Stimulated activated naive CD4-positive, alpha-beta T cell (primary cell): ENCODE data around the gene DBNDD1.
"Not testable (repeated sequence)": the region's sequence is repeated elsewhere in the genome, so short reads cannot be mapped to it uniquely, and the experiment has no call there.

Experiments
- DNase-seq, 6 experiments: peaks; one replicate each; lab custom pipeline; 2025; lab: John Stamatoyannopoulos, UW

The DBNDD1 gene

DNA sequence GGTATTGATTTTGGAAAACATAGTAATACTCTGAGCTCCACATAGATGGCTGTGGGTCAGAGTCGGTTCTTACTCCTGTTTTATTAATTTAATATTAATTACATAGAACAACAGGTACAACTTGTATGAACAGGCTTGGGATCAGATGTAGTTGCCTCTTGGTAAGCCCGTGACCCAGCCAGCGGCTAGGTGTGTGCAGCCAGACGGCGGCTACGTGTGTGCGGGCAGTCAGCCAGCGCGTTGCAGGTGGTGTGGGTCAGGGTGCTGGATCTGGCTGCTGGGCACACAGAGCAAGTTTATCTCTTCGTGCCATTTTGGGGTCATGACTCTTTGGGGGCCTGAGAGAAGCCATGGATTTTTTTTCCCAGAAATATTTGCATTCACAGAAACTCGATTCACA is 30.3 kb downstream of the DBNDD1 start:
- no peak for DNase-seq

DNA sequence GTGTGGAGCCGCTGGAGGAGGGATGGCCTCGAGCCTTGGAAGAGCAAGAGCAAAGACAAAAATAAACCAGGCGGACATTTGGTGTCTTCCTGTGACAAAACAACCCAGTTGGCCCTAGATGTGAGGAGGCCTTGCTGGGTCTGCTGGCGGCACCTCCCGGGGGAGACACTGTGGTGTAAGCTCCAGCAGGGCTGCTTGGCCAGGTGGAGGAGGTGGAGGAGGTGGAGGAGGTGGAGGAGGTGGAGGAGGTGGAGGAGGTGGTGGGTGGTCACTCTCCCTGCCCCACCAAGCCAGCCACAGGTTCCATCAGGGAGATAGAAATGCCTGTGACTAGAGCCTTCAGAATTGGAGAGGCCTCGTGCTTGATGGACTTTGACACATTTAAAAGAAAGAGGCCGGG is 32.1 kb downstream of the DBNDD1 start:
- DNase-seq: no peak

DNA sequence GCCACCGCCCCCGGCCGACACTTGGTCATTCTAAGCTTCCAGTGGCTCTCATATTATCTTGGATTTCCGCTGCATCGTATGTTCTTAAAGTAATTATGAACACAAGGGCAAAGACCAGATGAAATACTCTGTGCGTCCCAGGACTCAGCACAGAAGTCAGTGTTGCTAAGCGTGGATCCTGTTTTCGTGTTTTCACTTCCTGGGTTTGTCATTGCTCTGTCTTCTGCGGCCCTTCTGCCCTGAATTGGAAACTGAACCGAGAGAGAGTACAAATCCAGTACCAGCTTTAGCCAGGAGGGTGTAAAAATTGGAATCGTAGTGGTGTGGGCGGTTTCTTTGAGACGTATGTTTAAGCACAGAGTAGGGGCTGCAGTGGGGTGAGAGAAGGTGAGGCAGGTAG is 32.7 kb downstream of the DBNDD1 start:
- no peak for DNase-seq

DNA sequence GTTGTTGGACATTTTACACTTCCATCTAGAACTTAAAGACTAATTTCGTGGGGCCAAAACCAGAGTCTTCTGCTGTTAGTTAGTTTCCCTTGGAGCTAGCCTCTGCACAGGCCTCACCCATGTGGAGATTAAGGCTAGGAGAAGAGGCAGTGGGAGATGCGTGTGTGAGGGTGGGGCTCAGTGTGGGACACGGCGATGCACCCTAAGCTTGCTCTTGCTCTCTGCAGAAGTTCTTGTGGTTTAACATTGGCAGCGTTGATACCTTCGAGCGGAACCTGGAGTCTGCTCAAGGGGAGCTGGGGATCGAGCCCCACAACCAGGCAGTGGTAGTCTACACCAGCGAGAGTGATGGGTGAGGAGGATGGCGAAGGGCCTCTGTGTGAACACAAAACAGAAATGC is 34.0 kb downstream of the DBNDD1 start:
- no peak for DNase-seq

DNA sequence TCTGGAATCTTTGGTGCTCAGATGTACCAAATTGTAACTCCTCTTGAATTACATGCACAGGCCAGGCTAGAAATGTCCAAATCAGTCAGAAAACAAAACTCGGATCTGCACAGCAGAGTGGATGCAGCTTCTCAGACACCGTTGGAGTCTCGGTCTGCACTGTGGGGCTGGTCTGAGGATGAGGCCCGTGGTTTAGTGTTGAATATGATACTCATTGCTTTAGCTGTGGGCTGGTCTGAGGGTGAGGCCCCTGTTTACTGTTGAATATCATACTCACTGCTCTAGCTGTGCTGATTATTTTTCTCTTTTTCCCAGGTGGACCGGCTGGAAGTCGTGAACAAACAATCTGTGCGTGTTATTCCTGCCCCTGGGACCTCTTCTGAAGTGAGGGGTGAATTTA is 35.0 kb downstream of the DBNDD1 start:
- DNase-seq: no peak

DNA sequence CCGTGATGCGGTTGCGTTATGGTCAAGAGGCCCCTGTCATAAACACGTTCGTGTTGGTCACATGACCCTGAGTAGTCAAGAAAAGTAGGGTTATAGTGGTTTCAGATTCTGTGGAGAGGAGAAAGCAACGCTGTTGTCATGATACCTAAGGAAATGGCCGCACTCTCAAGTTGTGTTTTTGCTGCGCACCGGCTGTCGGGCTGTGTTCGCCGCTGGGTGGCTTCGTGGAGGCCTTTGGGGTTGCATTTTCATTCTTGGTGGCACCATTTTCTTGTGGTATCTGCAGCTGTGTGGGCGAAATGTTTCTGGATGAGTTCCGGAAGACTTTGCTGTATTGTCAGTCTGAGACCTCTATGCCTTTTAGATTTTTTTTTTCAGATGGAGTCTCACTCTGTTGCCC is 35.7 kb downstream of the DBNDD1 start:
- DNase-seq: no peak

DNA sequence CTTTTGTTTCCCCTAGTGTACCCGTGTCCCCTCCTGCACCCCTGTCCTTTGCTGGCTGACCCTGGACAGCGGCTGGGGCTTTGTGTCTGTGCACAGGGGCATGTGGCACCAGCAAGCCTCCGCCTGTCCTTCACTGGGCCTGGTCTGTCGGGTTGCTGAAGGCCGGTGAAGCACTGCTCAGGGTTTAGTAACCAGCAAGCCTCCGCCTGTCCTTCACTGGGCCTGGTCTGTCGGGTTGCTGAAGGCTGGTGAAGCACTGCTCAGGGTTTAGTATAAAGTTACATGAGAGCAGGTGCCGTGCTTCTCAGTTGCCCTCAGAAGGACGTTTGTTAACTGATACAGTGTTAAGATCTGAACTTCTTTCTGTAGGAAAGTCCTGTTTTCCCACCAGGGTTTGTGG is 36.9 kb downstream of the DBNDD1 start:
- DNase-seq: no peak

DNA sequence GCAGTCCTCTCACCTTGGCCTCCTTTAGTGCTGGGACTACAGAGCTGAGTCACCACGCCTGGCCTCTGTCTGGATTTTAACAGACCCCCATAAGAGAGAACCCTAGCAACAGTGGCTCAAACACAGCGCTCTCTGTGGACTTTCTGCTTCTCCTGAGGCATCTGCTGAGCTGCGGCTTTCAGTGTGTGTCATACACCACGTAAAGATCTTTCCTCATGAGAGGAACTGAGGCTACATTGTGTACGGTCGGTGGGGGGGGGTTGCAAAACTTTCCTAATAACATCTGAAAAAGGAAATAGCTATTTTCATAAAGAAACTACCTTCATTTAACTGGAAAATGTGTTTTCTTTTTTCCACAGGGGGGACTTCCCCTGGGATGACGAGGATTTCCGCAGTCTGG is 37.8 kb downstream of the DBNDD1 start:
- no peak for DNase-seq

DNA sequence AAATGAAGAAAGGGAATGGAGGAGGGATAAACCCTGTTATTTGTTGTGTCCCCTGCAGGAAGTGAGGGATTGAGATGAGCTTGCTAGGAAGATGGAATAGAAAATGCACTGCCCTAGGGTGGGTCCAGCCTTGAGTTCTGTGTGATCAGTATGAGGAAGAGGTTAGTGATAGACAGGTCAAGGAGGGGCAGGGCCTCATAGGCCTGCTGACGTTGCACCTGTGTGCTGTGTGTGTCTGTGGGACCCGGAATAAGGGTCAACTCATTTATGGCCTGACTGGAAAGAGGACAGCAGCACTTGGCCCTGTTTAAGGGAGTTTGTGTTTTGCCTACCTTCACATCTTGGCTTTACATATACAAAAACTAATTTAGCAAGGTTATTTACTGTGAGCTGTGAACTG is 44.4 kb downstream of the DBNDD1 start:
- no peak for DNase-seq

DNA sequence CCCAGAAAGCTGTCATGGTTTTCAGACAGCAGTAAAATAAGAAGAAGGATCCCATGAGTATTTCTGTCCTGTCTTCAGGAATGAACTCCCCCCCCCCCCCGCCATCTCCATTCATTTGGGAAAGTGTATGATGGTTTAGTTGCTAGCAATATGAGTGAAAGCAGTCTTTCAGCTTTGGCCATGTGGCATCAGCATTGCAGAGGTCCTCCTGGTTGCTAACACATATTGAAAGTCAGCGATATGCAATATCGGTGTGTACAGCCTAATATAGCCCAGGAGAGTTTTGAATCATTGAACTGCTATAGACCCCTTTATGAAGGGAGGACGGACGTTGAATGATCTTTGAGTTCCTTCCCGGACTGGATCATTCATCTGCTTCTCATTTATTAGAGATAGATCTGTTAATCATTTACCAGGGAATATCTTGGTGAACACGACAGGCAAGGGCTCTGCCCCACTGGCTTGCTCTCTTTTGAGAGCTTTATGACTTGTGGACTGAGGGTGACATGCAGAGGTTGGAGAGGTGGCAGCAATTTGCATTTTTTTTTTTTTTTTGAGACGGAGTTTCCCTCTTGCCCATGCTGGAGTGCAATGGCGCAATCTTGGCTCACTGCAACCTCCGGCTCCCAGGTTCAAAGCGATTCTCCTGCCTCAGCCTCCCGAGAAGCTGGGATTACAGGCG is 45.5 kb downstream of the DBNDD1 start:
- no peak for DNase-seq

DNA sequence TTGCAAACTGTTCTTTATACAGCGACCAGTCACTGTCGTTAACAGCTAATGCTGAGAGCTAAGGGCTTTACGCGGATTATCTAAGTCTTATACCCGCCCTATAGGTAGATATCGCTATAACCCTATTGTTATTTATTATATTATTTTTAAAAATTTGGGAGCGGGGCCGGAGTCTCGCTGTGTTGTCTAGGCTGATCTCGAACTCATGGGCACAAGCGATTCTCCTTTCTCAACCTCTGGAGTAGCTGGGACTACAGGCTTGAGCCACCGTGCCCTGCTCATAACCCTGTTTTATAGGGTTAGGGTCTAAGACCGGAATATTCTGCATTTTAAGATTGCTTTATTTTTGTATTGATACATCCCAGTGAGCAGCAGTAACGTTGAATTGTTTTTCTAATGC is 46.0 kb downstream of the DBNDD1 start:
- no peak for DNase-seq

DNA sequence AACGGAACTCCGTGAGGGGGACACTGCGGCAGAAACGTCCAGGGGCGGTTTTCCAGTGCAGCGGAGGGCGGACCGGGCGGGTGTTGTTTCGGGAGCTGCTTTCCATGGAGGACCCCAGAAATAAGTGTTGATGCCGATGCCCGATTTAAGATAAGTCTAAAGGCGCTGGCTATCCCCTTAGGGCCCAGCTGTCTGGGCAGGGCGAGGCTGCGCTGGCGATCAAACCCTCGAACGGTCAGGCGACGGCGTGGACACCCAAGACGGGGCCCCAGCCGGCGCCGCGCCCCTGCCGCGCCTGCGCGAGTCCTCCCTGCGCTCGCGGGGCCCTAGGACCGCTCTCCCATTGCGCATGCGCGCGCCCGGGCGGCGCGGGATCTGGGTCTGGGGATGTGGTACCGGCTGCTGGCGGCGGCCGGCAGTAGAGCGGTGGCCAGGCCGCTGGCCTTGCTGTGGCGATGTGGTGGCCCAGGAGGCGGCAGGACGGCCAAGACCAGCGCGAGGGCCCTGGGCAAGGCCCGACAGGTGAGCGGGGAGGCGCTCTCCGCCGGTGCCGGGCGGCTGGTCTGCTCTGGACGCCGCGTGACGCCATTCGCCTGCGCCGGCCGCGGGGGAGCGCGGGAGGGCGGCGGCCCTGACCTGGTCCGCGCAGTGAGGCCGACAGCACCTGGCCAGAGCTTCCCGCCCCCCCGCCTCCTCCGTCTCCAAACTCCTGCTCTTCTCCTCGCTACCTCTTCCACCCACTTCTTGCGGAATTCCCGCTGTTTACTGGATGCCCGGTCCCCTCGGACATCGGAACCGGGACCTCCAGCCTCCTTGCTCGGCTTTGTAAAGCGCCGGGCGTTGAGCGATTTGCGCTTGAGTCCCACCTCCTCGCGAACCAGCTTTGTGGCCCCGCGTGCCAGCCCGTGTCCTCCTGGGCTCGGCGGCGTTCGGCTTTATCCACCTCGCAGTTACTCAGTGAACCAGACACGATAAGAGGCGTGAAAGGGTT is 46.7 kb downstream of the DBNDD1 start:
- DNase-seq: peak; percentile 76 to 91 (median 85)

DNA sequence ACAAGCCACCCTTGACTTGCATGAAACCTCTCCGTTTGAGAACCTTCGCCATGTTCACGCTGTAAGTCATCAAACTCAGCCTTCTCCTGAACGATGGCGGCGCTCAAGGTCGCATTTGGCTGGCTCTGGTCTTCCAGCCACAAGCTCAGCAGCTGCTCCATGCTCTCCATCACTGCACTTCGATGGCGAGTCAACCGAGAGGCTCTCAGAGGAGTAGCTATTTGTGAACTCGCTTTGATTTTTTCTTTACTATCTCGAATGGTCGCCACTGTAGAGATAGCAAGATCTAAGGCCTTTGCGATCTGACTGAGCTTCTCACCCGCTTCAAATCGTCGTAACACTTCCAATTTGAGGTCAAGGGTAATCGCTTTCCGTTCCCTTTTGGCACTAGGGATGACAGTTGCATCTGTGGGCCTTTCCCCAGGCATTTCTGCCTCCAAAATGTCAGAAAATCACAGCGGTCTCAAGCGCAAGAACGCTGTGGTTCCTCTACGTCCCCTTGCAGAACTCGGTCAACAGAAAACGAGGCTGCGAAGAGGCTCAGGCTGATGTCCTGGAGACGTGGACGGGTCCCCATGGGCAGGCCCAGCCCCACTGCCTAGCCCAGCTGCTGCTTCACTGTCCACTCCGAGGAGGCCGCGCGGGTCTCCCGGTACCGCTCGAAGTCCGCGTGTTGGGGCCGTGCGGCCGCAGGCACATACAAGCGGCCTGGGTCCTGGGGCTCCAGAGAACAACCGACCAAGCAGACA is 47.6 kb downstream of the DBNDD1 start:
- DNase-seq: peak in 2 of 6 experiments; percentile 27 to 31

DNA sequence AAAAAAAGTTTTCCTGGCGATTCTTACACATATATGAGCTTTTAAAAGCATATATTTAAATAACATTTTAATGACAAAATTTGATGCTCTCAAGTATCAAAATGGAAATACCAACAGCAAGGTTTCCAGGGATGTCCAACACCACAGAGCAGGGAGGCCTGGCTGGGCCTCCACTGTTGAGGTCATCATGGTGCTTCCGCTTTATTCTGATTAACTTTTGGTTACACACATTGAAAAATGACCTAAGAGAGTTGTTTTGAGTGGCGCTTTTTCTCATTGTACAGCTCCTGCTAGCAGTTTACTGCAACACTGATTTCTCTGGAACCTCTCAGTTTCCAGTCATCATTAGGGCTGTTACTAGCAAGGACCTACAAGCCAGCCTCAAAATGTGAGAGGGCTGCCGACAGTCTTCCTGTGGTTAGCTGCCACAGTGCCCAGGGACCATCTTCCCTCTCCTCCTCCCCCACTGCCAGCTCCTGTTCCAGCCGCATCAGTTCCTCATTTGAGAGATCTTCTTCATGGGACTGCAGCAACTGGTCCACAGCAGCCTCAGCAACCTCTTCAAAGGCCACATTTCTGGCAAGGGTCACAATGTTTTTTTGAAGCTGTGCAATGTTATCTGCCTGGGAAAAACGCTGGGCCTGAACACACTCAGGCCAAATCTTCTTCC is 49.4 kb downstream of the DBNDD1 start:
- DNase-seq: no peak

DNA sequence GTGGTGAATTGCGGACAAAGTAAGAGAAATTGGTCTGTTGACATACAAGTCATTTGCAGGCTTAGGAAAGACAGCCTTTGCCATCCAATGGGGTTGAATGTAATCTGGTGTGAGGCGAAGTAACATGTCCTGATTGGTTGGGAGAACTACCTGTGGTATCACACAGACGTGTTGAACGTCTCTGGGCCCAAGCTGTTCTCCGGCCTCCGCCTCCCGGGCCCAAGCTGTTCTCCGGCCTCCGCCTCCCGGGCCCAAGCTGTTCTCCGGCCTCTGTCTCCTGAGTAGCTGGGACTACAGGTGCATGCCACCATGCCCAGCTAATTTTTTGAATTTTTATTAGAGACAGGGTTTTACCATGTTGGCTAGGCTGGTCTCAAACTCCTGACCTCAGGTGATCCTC is 51.2 kb downstream of the DBNDD1 start:
- DNase-seq: not testable (repeated sequence)

DNA sequence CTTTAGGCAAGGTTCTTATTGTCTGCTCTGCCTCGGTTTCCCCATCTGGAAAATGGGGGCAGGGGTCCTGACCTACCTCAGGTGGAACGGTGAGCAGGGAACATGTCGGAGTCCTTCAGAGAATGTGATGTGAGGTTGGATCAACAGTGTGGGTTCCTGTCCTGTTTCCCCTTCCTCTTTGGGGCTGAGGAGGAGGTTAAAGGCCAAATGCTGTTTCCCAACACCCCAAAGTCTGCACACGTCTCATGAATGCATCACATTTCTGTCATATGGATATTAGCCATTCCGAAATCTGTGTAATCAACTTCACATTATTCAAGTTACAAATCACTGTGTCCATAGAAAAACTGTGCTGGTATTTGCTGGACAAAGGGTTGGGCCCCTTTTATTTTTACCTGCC is 51.8 kb downstream of the DBNDD1 start:
- DNase-seq: not testable (repeated sequence)

DNA sequence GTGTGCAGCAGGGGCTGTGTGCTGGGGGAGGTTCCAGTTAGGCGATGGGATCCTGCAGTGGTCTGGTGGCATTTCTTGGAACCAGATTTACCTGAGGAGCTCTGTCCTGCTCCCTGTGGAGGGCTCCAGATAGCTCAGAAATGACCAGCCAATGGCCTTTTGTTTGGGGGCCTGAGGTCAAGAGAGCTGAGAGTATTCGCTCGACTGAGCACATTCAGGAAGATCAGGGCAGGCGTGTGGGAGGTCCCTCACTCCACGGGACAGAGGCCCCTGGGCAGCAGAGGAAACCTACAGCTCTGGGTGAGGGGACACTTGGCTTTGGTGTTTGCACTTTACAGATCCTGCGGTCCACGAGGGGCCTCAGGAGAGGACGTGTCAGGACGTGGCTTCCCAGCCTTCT is 52.5 kb downstream of the DBNDD1 start:
- no peak for DNase-seq

DNA sequence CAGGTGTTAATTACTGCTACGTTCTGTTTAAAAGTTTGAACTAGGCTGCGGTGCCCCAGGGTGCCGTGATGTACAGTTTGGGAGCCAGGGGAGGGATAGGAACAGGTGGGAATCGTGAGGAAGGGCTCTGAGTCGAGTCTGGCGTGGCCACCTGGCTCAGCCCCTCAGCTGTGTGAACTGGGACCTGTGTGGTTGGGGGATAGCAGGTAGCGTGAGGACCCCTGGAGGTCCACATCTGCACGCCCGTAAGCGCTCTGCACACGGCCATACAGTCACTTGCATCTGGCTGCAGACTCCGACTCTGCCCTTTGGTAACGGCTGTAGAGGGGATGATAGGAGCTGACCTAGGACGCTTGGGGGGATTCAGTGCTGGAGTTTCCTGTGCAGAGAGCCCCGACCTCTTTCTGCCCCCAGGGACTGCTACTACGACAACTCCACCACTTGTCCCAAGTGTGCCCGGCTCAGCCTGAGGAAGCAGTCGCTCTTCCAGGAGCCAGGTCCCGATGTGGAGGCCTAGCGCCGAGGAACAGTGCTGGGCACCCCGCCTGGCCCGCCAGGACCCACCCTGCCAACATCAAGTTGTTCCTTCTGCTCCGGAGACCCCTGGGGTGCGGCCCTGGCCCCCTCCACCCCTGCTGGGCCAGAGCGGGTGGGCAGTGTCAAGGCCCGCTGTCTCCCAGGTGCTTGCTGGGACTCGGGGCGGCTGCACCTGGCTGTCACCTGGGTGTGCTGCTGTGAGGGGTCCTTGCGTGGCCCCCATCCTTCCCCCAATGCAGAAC is 53.6 kb downstream of the DBNDD1 start:
- DNase-seq: no peak

DNA sequence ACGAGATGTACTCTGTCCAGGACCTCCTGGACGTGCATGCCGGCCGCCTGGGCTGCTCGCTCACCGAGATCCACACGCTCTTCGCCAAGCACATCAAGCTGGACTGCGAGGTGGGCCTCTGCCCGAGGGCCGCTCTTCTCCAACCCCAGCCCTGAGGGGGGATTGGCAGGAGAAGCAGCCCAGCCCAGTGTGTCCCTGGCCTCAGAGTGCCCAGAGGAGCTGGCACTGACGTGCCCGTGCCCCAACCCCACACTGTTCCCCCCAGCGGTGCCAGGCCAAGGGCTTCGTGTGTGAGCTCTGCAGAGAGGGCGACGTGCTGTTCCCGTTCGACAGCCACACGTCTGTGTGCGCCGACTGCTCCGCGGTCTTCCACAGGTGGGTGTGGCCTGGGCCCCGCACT is 55.1 kb downstream of the DBNDD1 start:
- DNase-seq: no peak

DNA sequence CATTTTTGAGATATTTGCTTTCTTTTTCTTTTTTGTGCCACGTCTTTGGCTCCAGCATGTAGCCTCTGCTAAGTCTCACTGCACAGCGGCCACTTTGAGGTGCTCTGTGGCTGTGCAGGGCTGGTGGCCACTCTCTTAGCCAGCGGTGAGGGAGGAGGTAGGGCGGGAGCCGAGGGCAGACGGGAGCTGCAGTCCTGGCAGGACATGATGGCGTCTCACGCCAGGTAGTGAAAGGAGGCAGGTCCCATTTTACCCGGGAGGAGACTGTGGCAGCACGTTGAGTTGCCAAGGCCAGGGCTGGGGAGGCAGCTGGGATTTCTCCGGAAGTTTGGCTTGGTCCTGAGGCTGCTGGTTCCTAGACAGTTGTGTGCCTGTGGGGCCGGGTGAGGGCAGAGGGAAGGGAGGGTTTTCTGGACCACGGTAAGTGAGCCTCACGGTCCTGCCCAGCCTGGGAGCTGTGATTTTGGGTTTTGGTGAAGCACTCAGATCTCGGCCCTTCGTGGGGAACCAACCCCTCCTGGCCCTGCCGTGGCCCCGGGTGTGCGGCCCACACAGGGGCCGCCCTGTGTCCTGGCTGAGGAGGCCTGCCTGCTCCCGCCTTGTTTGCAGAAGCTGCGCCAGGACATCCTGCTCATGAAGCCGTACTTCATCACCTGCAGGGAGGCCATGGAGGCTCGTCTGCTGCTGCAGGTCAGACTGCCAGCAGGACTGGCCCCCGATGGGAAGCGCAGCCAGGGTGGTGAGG is 56.3 kb downstream of the DBNDD1 start:
- DNase-seq: no peak

DNA sequence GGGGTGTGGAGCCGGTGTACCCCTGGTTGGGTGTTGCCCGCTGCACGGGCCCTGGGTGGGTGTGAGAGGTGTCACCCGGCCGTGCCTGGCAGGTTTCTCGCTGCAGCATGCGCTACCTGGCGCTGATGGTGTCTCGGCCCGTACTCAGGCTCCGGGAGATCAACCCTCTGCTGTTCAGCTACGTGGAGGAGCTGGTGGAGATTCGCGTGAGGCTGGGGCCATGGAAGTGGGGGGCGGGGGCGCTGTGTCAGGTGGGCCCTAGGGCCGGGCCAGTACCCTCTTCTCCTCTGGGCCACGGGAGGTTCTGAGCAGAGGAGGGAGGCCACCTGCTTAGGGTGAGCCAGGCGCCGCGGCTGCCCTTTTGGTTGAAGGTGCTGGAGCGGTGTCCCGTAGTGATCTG is 57.3 kb downstream of the DBNDD1 start:
- no peak for DNase-seq
